Omental fat pad (tissue), 4 donors: Measurements from ENCODE around the gene PGAP3. TPM values are rescaled to one million over a fixed set of nuclear protein-coding genes. Genes with fewer than 3 reads are reported as not detected.

Experiments
- ATAC-seq: fragments of 150-250 bp; one replicate; pipeline ENCODE4 v1.9.1; 2016; ENCODE audit warnings: mild to moderate bottlenecking, moderate library complexity; ENCODE audit not compliant: low FRiP score
- DNase-seq: peaks from one replicate; pipeline ENCODE4 v3.0.0-alpha.2; 2019; ENCODE audit warnings: low spot score
- CTCF ChIP-seq, 3 donors: fragments of 450-650 bp; IDR thresholded peaks; one replicate each; pipeline ENCODE4 v1.5.1; 2016 to 2017; ENCODE audit warnings: antibody characterized with exemption in 3 of 3, mild to moderate bottlenecking in 3 of 3, moderate library complexity in 2 of 3
- total RNA-seq, 4 donors: library from RNA; depleted of rRNA; stranded (reverse); fragments of >200 nt; gene quantifications; one replicate each; pipeline ENCODE4 v1.1.0, GENCODE V29; 2016

The PGAP3 gene
- total RNA-seq, 4 donors from 2014 or later: 8.2 to 12.8 (median 11.0) TPM

GRCh38 chr17:39647256-39647655 is 40.6 kb downstream of the PGAP3 start:
- TF ChIP-seq CTCF (IDR thresholded peaks at IDR 0.05): no peak
- DNase-seq (no peak), ATAC-seq (no peak)

GRCh38 chr17:39643271-39643670 is 44.6 kb downstream of the PGAP3 start:
- DNase-seq: no peak
- ATAC-seq: no peak
- no peak for TF ChIP-seq CTCF (IDR thresholded peaks at IDR 0.05)

GRCh38 chr17:39642291-39643074 is 45.4 kb downstream of the PGAP3 start:
- ATAC-seq: no peak
- no peak for TF ChIP-seq CTCF (IDR thresholded peaks at IDR 0.05)
- no peak for DNase-seq

GRCh38 chr17:39641883-39642282 is 46.0 kb downstream of the PGAP3 start:
- ATAC-seq (no peak), DNase-seq (no peak)
- TF ChIP-seq CTCF (IDR thresholded peaks at IDR 0.05): no peak

GRCh38 chr17:39641097-39641496 is 46.8 kb downstream of the PGAP3 start:
- TF ChIP-seq CTCF (IDR thresholded peaks at IDR 0.05): no peak
- ATAC-seq (no peak), DNase-seq (no peak)

GRCh38 chr17:39640591-39641031 is 47.2 kb downstream of the PGAP3 start:
- no peak for TF ChIP-seq CTCF (IDR thresholded peaks at IDR 0.05)

More at GRCh38 chr17:39640591-39641031, 47.2 kb downstream of the PGAP3 start:
- DNase-seq (no peak), ATAC-seq (no peak)
